Measurements from ENCODE around the gene BABAM2. TPM values are rescaled to one million over a fixed set of nuclear protein-coding genes. Genes with fewer than 3 reads are reported as not detected.

Gene BABAM2
- total RNA-seq, 1 experiment from 2014 or later: 16.3 TPM

GRCh38 chr2:28267282-28267681 lies 376.8 kb downstream of the BABAM2 start:
- H3K9me3 ChIP-seq (ENCODE audit: low read length): no peaks in the 10 kb centered on the region
- H3K4me3 ChIP-seq (ENCODE audit: low read length): no peak overlapping the region
- TF ChIP-seq EZH2phosphoT487 (IDR thresholded peaks at IDR 0.05; ENCODE audit: borderline replicate concordance, low read length): no peak
- no peak for TF ChIP-seq EZH2 (IDR thresholded peaks at IDR 0.05; ENCODE audit: low read length, unreplicated experiment)
- no peak for TF ChIP-seq CTCF (conservative IDR thresholded peaks at IDR 0.05; ENCODE audit: low read depth, low read length)
- H2AFZ ChIP-seq (ENCODE audit: low read length): no peak overlapping the region
- peaks cover 28% of the 10 kb centered on the region for H3K4me1 ChIP-seq (ENCODE audit: insufficient read depth, low read length)
- H3K79me2 ChIP-seq (ENCODE audit: low read length): no peaks in the 10 kb centered on the region
- ChIA-PET CTCF (no interaction called here), POLR2A (ENCODE audit: unreplicated experiment) (no interaction called here)
- no peak overlapping the region for H3K9ac ChIP-seq (ENCODE audit: low read length)
- no TSS peak for BruUV-seq (replicated peaks)
- H3K36me3 ChIP-seq (ENCODE audit: low read depth, low read length): no peaks in the 10 kb centered on the region
- H3F3A ChIP-seq (ENCODE audit: low read length, unreplicated experiment): no peaks in the 10 kb centered on the region
- no peaks in the 10 kb centered on the region for H4K20me1 ChIP-seq (ENCODE audit: low read length)
- no peak overlapping the region for H3K4me2 ChIP-seq (ENCODE audit: low read length)
- no peak overlapping the region for H3K27ac ChIP-seq (ENCODE audit: low read length)
- no peaks in the 10 kb centered on the region for H3K27me3 ChIP-seq (ENCODE audit: low read length)
- ATAC-seq (no peak), DNase-seq (no peak)
- intact Hi-C loops (cut with micrococcal nuclease): no loop called here
- H3K9me2 ChIP-seq (replicated peaks; ENCODE audit: low read length): no peaks in the 10 kb centered on the region

- Histone ChIP-seq H3K4me1 (ENCODE audit: insufficient read depth, low read length) (peaks cover 28% of the 10 kb centered on the region), H3K4me2 (ENCODE audit: low read length) (no peak overlapping the region), H3K4me3 (ENCODE audit: low read length) (no peak overlapping the region), H3K27ac (ENCODE audit: low read length) (no peak overlapping the region), H3K9ac (ENCODE audit: low read length) (no peak overlapping the region), H3K36me3 (ENCODE audit: low read depth, low read length) (no peaks in the 10 kb centered on the region), H3K9me2 (replicated peaks; ENCODE audit: low read length) (no peaks in the 10 kb centered on the region), H3K27me3 (ENCODE audit: low read length) (no peaks in the 10 kb centered on the region), H4K20me1 (ENCODE audit: low read length) (no peaks in the 10 kb centered on the region), H3K79me2 (ENCODE audit: low read length) (no peaks in the 10 kb centered on the region), H2AFZ (ENCODE audit: low read length) (no peak overlapping the region), H3F3A (ENCODE audit: low read length, unreplicated experiment) (no peaks in the 10 kb centered on the region), H3K9me3 (ENCODE audit: low read length) (no peaks in the 10 kb centered on the region)
- ATAC-seq: no peak
- DNase-seq: no peak
- ChIA-PET CTCF (no interaction called here), POLR2A (ENCODE audit: unreplicated experiment) (interaction anchor here (0.6 kb wide), 1 partner anchor 396 kb away, joined by 4 read pairs; no protein-coding TSS in a partner anchor)
- intact Hi-C loops (cut with micrococcal nuclease): no loop called here
- TF ChIP-seq EZH2 (IDR thresholded peaks at IDR 0.05; ENCODE audit: low read length, unreplicated experiment) (no peak), CTCF (conservative IDR thresholded peaks at IDR 0.05; ENCODE audit: low read depth, low read length) (no peak), EZH2phosphoT487 (IDR thresholded peaks at IDR 0.05; ENCODE audit: borderline replicate concordance, low read length) (no peak)
- BruUV-seq (replicated peaks): no TSS peak
Measured at GRCh38 chr2:28268386-28268785, 377.9 kb downstream of the BABAM2 start.

GRCh38 chr2:28269019-28269784 lies 378.7 kb downstream of the BABAM2 start:
- H3K36me3 ChIP-seq (ENCODE audit: low read depth, low read length): no peaks in the 10 kb centered on the region
- no peak overlapping the region for H3K4me3 ChIP-seq (ENCODE audit: low read length)
- DNase-seq (peak; percentile 78), ATAC-seq (peak; percentile 94)
- peak overlapping the region; percentile 8; the same call in 1 of the 2 replicates for H3K9ac ChIP-seq (ENCODE audit: low read length)
- H2AFZ ChIP-seq (ENCODE audit: low read length): peak overlapping the region; percentile 43
- no peaks in the 10 kb centered on the region for H4K20me1 ChIP-seq (ENCODE audit: low read length)
- H3F3A ChIP-seq (ENCODE audit: low read length, unreplicated experiment): no peaks in the 10 kb centered on the region
- ChIA-PET POLR2A (ENCODE audit: unreplicated experiment) (interaction anchor here (0.6 kb wide), 1 partner anchor 396 kb away, joined by 4 read pairs; no protein-coding TSS in a partner anchor), CTCF (no interaction called here)
- H3K4me1 ChIP-seq (ENCODE audit: insufficient read depth, low read length): peaks cover 30% of the 10 kb centered on the region
- H3K79me2 ChIP-seq (ENCODE audit: low read length): no peaks in the 10 kb centered on the region
- intact Hi-C loops (cut with micrococcal nuclease): no loop called here
- no peak for TF ChIP-seq CTCF (conservative IDR thresholded peaks at IDR 0.05; ENCODE audit: low read depth, low read length)
- no peak for TF ChIP-seq EZH2 (IDR thresholded peaks at IDR 0.05; ENCODE audit: low read length, unreplicated experiment)
- TF ChIP-seq EZH2phosphoT487 (IDR thresholded peaks at IDR 0.05; ENCODE audit: borderline replicate concordance, low read length): no peak
- H3K27ac ChIP-seq (ENCODE audit: low read length): peak overlapping the region; percentile 65
- H3K9me3 ChIP-seq (ENCODE audit: low read length): no peaks in the 10 kb centered on the region
- no peaks in the 10 kb centered on the region for H3K9me2 ChIP-seq (replicated peaks; ENCODE audit: low read length)
- no TSS peak for BruUV-seq (replicated peaks)
- peak overlapping the region; percentile 47 for H3K4me2 ChIP-seq (ENCODE audit: low read length)
- no peaks in the 10 kb centered on the region for H3K27me3 ChIP-seq (ENCODE audit: low read length)

Measured in PC-3 (cell line).